Activated CD4-positive, alpha-beta T cell treated with anti-CD3 and anti-CD28 coated beads, Interleukin-2, amount 10 ng/mL, durations not matched to agents 7 days and 5 days (primary cell): ENCODE data around the gene SEPHS1. TPM values are rescaled to one million over a fixed set of nuclear protein-coding genes. Genes with fewer than 3 reads are reported as not detected.

ENCODE experiments used
- CTCF ChIA-PET: fragments of 350-600 bp; sonication (Branson Sonifier 250); formaldehyde crosslinking; loops from one replicate; lab custom pipeline; 2021; ENCODE audit warnings: antibody characterized with exemption; lab: Charles Lee
- POLR2A ChIA-PET: fragments of 350-600 bp; sonication (Branson Sonifier 250); formaldehyde crosslinking; loops from one replicate; lab custom pipeline; 2021; ENCODE audit warnings: antibody characterized with exemption; lab: Charles Lee
- DNase-seq: peaks from one replicate; pipeline ENCODE4 v3.0.0-alpha.2; 2020
- H3K27ac Mint-ChIP-seq: one replicate; pipeline ENCODE4 v1.8.0; 2021; ENCODE audit warnings: mild to moderate bottlenecking, moderate library complexity, mixed read lengths
- H3K27me3 Mint-ChIP-seq: one replicate; pipeline ENCODE4 v1.8.0; 2021; ENCODE audit warnings: mixed read lengths
- H3K36me3 Mint-ChIP-seq: one replicate; pipeline ENCODE4 v1.8.0; 2021; ENCODE audit warnings: low read depth, mixed read lengths
- H3K4me1 Mint-ChIP-seq: one replicate; pipeline ENCODE4 v1.8.0; 2021; ENCODE audit warnings: mixed read lengths
- H3K4me3 Mint-ChIP-seq: one replicate; pipeline ENCODE4 v1.8.0; 2021; ENCODE audit warnings: mild to moderate bottlenecking, moderate library complexity, mixed read lengths
- H3K9me3 Mint-ChIP-seq: one replicate; pipeline ENCODE4 v1.8.0; 2021; ENCODE audit warnings: mixed read lengths
- total RNA-seq, 2 experiments: library from RNA; stranded (reverse); gene quantifications; one replicate each; pipeline ENCODE4 v1.2.3, GENCODE V29; 2021

Gene SEPHS1
- total RNA-seq: 10 to 100 TPM; 74.4 to 74.9 TPM

- H3K36me3 Mint-ChIP-seq: peaks cover 13% of the 10 kb centered on the region
- H3K27me3 Mint-ChIP-seq: no peaks in the 10 kb centered on the region
- ChIA-PET CTCF (interaction anchor here (3.9 kb wide), 1 partner anchor 46 kb away, joined by 19 read pairs; no protein-coding TSS in a partner anchor), POLR2A (interaction anchor here (0.6 kb wide), 1 partner anchor 1613 kb away, joined by 3 read pairs; no protein-coding TSS in a partner anchor)
- H3K27ac Mint-ChIP-seq: peak within 1 kb of the TSS; percentile 98
- peaks cover 64% of the 10 kb centered on the region for H3K4me1 Mint-ChIP-seq
- H3K9me3 Mint-ChIP-seq: no peaks in the 10 kb centered on the region
- DNase-seq: peak; percentile 88
- peak within 1 kb of the TSS; percentile 91 for H3K4me3 Mint-ChIP-seq
These were observed at the start of gene SEPHS1 for GRCh38 chr10:13348216-13349017. SEPHS1 (minus strand) TSS chr10:13348293; CDS start chr10:13344950, 3,343 bp downstream.

- Mint-ChIP-seq H3K4me3 (no peak overlapping the region), H3K27ac (no peak overlapping the region), H3K9me3 (no peaks in the 10 kb centered on the region), H3K4me1 (no peaks in the 10 kb centered on the region), H3K36me3 (no peaks in the 10 kb centered on the region), H3K27me3 (peaks cover 6% of the 10 kb centered on the region)
- CTCF ChIA-PET: no interaction called here
- no peak for DNase-seq
- POLR2A ChIA-PET: no interaction called here
These were observed 49.0 kb upstream of the SEPHS1 start for GRCh38 chr10:13397052-13397451.

- no peaks in the 10 kb centered on the region for H3K4me1 Mint-ChIP-seq
- no peak overlapping the region for H3K4me3 Mint-ChIP-seq
- H3K27ac Mint-ChIP-seq: no peak overlapping the region
- H3K9me3 Mint-ChIP-seq: no peaks in the 10 kb centered on the region
- DNase-seq: no peak
- POLR2A ChIA-PET: no interaction called here
- CTCF ChIA-PET: no interaction called here
- H3K36me3 Mint-ChIP-seq: no peaks in the 10 kb centered on the region
- peaks cover 9% of the 10 kb centered on the region for H3K27me3 Mint-ChIP-seq
These were observed 48.3 kb upstream of the SEPHS1 start for GRCh38 chr10:13396369-13396768.

- peaks cover 11% of the 10 kb centered on the region for H3K27me3 Mint-ChIP-seq
- POLR2A ChIA-PET: no interaction called here
- no peak for DNase-seq
- no peaks in the 10 kb centered on the region for H3K9me3 Mint-ChIP-seq
- CTCF ChIA-PET: interaction anchor here (0.6 to 1.6 kb wide), 2 partner anchors 42 to 310 kb away, joined by 3 read pairs; no protein-coding TSS in a partner anchor
- no peak overlapping the region for H3K4me3 Mint-ChIP-seq
- H3K36me3 Mint-ChIP-seq: no peaks in the 10 kb centered on the region
- H3K4me1 Mint-ChIP-seq: no peaks in the 10 kb centered on the region
- H3K27ac Mint-ChIP-seq: no peak overlapping the region
These were observed 47.4 kb upstream of the SEPHS1 start for GRCh38 chr10:13395540-13395939.

- CTCF ChIA-PET: interaction anchor here (1.6 kb wide), 1 partner anchor 43 kb away, joined by 3 read pairs; no protein-coding TSS in a partner anchor
- no peaks in the 10 kb centered on the region for H3K9me3 Mint-ChIP-seq
- POLR2A ChIA-PET: no interaction called here
- H3K4me1 Mint-ChIP-seq: no peaks in the 10 kb centered on the region
- H3K4me3 Mint-ChIP-seq: no peak overlapping the region
- H3K27ac Mint-ChIP-seq: no peak overlapping the region
- H3K36me3 Mint-ChIP-seq: no peaks in the 10 kb centered on the region
- no peak for DNase-seq
- H3K27me3 Mint-ChIP-seq: peaks cover 9% of the 10 kb centered on the region
These were observed 45.5 kb upstream of the SEPHS1 start for GRCh38 chr10:13393640-13394039.

GRCh38 chr10:13392701-13393100 lies 44.6 kb upstream of the SEPHS1 start:
- H3K27ac Mint-ChIP-seq: no peak overlapping the region
- H3K4me3 Mint-ChIP-seq: no peak overlapping the region
- H3K27me3 Mint-ChIP-seq: peaks cover 9% of the 10 kb centered on the region
- no peaks in the 10 kb centered on the region for H3K36me3 Mint-ChIP-seq
- DNase-seq: no peak
- ChIA-PET CTCF (no interaction called here), POLR2A (interaction anchor here (0.6 kb wide), 1 partner anchor 198 kb away, joined by 3 read pairs; no protein-coding TSS in a partner anchor)
- H3K4me1 Mint-ChIP-seq: no peaks in the 10 kb centered on the region
- H3K9me3 Mint-ChIP-seq: no peaks in the 10 kb centered on the region

- CTCF ChIA-PET: interaction anchor here (0.6 to 0.7 kb wide), 3 partner anchors 16 to 339 kb away, joined by 3 read pairs; no protein-coding TSS in a partner anchor
- H3K36me3 Mint-ChIP-seq: no peaks in the 10 kb centered on the region
- no peak overlapping the region for H3K4me3 Mint-ChIP-seq
- POLR2A ChIA-PET: no interaction called here
- no peak for DNase-seq
- no peak overlapping the region for H3K27ac Mint-ChIP-seq
- no peaks in the 10 kb centered on the region for H3K9me3 Mint-ChIP-seq
- H3K4me1 Mint-ChIP-seq: no peaks in the 10 kb centered on the region
- peaks cover 13% of the 10 kb centered on the region for H3K27me3 Mint-ChIP-seq
These were observed 42.8 kb upstream of the SEPHS1 start for GRCh38 chr10:13390604-13391522.

GRCh38 chr10:13388478-13389230 lies 40.6 kb upstream of the SEPHS1 start:
- Mint-ChIP-seq H3K9me3 (no peaks in the 10 kb centered on the region), H3K4me1 (no peaks in the 10 kb centered on the region), H3K36me3 (no peaks in the 10 kb centered on the region), H3K27me3 (peaks cover 17% of the 10 kb centered on the region), H3K4me3 (no peak overlapping the region), H3K27ac (no peak overlapping the region)
- POLR2A ChIA-PET: no interaction called here
- CTCF ChIA-PET: interaction anchor here (1.2 kb wide), 1 partner anchor 16 kb away, joined by 6 read pairs; no protein-coding TSS in a partner anchor
- DNase-seq: no peak

- Mint-ChIP-seq H3K4me3 (no peak overlapping the region), H3K27me3 (peaks cover 28% of the 10 kb centered on the region), H3K36me3 (no peaks in the 10 kb centered on the region), H3K9me3 (no peaks in the 10 kb centered on the region), H3K27ac (no peak overlapping the region), H3K4me1 (peaks cover 11% of the 10 kb centered on the region)
- CTCF ChIA-PET: no interaction called here
- DNase-seq: no peak
- POLR2A ChIA-PET: no interaction called here
These were observed 37.9 kb upstream of the SEPHS1 start for GRCh38 chr10:13386021-13386420.

GRCh38 chr10:13383399-13383761 lies 35.3 kb upstream of the SEPHS1 start:
- H3K27ac Mint-ChIP-seq: no peak overlapping the region
- H3K9me3 Mint-ChIP-seq: no peaks in the 10 kb centered on the region
- H3K36me3 Mint-ChIP-seq: no peaks in the 10 kb centered on the region
- H3K4me3 Mint-ChIP-seq: no peak overlapping the region
- peaks cover 37% of the 10 kb centered on the region for H3K27me3 Mint-ChIP-seq
- DNase-seq: no peak
- H3K4me1 Mint-ChIP-seq: peaks cover 11% of the 10 kb centered on the region
- ChIA-PET CTCF (interaction anchor here (3.2 kb wide), 1 partner anchor 11 kb away, joined by 8 read pairs; no protein-coding TSS in a partner anchor), POLR2A (no interaction called here)

GRCh38 chr10:13382703-13383398 lies 34.8 kb upstream of the SEPHS1 start:
- Mint-ChIP-seq H3K4me3 (peak overlapping the region; percentile 9), H3K9me3 (no peaks in the 10 kb centered on the region), H3K27me3 (peaks cover 37% of the 10 kb centered on the region), H3K27ac (peak overlapping the region; percentile 14), H3K4me1 (peaks cover 11% of the 10 kb centered on the region), H3K36me3 (no peaks in the 10 kb centered on the region)
- no peak for DNase-seq
- ChIA-PET CTCF (interaction anchor here (3.2 kb wide), 1 partner anchor 10 kb away, joined by 8 read pairs; no protein-coding TSS in a partner anchor), POLR2A (no interaction called here)
